ENCODE results near the gene APOBR.
A peak's percentile ranks its signal among the peaks of the same experiment; 100 is the strongest.
"Not testable (repeated sequence)": the region's sequence is repeated elsewhere in the genome, so short reads cannot be mapped to it uniquely, and the experiment has no call there.

APOBR gene, protein sequence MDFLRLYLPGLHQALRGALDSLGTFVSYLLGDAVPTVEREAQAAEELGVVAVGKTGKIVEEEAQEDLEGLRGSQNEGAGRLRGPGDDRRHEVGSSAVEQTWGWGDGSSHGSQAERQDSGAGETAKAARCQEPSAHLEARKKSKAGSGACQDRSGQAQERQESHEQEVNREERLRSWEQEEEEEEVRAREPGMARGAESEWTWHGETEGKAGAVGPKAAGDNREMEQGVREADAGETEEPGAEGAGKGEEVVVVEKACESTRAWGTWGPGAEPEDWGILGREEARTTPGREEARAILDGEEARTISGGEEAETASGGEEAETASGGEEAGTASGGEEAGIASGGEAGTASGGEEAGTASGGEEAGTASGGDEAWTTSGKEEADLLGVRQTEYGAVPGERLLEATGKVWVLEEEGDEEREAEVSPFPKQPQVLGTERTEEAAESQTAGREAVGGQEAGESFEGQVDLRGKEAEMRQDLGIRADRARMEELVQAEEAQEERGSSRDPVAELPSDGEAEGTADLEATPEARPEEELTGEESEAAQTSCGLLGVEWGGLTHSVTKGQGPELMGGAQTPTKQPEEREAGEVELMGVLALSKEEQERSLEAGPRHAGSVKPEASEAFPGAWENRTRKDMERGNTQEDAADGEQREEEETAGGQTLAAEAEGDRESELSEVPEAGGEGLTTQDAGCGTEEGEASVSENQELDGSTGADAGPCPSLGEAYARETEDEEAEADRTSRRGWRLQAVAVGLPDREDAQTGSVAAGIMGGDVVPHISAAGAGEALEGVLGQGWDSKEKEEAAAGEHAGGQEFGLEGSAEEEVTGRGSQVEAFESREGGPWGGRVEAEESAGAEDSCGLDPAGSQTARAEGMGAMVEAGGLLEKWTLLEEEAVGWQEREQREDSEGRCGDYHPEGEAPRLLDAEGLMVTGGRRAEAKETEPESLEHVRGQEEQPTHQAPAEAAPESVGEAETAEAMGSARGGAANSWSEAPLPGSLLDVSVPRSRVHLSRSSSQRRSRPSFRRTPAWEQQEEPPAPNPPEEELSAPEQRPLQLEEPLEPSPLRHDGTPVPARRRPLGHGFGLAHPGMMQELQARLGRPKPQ

DNA sequence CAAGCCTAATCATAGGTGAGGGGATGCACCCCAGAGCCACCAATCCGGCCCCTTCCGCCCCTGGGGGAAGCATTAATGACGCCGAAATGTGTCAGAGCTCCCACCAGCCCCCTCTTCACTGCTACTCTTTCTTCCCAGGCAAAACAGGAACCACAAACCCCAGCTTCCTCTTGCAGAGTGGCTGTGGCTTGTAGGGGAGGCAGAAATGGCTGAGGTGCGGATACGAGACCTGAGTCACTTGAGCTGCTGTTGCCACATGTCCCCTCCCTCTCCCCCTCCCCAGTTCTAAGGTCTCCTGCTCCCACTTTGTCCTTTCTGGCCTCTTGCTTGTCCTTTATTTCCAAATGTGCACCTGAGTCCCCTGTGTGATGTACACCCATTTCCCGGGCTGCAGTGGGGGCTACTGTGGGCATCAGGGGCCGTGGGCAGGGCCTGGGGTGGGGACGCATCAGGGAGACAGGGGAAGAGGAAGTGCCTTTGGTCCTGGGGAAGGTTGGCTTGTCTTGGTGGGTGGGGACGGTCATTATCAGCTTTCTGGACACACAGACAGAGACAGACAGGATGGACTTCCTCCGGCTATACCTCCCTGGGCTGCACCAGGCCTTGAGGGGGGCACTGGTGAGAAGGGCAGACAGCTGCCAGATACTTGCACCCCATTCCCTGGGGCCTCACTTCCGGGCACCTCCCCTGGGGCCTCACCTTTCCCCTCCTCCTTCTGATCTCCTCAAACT is at the start of gene APOBR:
Gene APOBR (plus strand): TSS at position 523 of the 731 bp plus-strand sequence. CDS start 39 bp downstream, at position 562.
- DNase-seq: peak; percentile 89

DNA sequence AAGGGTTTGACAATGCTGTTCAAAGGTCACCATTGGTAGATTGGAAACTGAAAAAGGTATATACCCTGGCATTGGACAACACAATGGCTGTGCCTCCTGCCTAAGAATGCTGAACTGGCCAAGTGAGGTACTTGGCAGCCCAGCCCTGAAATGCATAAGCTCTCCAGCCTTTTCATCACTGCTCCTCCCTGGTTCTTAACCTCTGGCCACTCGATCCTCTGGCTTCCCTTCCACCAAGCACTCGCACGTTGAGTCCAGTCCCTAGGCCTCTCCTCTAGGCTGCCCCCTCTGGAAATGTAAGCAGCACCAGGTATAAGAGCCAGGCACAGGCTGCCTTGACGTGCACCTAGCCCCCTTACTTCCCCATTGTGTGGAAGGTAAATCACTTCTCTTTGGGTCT is 48.1 kb upstream of the APOBR start:
- not testable (repeated sequence) for DNase-seq

DNA sequence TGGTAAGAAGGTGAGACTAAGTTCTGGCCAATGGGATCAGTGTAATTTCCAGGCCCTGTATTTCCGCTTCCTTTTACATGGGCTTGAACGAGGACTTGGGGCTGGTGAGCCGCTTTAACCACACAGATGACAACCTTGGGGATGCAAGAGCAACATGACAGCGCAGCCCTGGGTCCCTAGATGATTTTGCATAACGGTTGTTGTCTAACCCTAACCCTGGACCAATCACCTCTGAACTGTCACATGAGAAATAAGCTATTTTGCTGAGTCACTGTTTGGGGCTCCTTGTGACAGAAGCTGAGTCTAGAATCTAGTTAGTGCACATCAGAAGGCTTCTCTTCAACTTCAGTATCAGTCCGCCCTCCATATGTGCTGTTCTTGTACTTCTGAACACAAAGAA is 47.4 kb upstream of the APOBR start:
- DNase-seq: not testable (repeated sequence)

DNA sequence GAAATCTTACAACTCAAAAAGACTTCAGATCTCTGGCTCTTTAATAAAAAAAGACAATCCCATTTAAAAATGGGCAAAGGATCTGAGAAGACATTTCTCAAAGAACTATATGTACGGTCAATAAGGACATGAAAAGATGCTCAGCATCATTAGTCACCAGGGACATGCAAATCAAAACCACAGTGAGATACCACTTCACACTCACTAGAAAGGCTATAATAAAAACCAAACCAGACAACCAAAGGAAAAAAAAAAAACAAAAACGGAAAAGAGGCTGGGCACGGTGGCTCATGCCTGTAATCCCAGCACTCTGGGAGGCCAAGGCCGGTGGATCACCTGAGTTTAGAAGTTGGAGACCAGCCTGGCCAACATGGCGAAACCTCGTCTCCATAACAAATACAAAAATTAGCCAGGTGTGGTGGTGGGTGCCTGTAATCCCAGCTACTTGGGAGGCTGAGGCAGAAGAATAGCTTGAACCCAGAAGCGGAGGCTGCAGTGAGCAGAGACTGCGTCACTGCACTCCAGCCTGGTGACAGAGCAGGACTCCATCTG is 20.7 kb upstream of the APOBR start:
- no peak for DNase-seq

DNA sequence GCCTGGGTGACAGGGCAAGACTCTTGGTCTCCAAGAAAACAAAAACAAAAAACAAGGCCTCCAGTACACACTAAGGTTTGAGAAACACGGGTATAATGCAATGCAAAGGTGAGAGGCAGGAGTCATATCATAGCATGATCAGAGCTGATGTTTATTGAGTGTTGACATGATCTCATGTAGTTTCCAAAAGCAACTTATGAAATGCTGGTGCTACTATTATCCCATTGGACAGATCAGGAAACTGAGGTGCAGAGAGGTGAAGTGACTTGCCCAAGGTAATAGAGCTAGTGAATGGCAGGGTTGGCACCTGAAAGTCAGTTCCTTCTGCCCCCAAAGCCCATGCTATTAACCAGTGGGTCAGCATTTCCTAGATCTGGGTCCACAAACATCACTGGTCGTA is 19.2 kb upstream of the APOBR start:
- no peak for DNase-seq

DNA sequence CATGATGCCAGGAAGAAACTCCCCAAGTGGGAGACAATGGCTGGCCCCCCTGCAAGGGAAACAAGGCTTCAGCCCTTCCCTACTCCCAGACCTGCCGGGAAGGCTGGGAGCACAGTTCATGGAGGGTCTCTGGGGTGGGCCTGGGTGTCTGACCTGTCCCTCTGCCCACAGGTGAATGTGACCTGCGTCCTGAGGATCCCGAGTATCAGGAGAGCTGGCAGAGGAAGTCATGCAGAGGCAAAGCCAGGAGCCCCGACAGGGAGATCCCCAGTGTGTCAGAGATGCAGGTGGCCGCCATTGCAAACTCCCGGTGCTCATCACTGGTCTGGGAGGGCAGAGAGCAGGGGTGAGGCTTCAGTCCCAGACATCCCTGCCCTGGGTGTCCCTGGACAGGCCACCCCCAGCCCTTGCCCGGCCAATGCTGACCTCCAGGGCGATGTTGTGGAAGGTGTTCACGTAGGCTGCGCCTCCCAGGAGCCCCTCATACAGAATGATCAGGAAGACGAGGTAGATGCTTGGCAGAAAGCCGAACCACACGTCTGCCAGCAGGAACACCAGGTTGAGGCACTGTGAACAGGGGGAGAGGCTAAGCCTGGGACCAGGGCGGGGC is 17.0 kb upstream of the APOBR start:
- DNase-seq: no peak

DNA sequence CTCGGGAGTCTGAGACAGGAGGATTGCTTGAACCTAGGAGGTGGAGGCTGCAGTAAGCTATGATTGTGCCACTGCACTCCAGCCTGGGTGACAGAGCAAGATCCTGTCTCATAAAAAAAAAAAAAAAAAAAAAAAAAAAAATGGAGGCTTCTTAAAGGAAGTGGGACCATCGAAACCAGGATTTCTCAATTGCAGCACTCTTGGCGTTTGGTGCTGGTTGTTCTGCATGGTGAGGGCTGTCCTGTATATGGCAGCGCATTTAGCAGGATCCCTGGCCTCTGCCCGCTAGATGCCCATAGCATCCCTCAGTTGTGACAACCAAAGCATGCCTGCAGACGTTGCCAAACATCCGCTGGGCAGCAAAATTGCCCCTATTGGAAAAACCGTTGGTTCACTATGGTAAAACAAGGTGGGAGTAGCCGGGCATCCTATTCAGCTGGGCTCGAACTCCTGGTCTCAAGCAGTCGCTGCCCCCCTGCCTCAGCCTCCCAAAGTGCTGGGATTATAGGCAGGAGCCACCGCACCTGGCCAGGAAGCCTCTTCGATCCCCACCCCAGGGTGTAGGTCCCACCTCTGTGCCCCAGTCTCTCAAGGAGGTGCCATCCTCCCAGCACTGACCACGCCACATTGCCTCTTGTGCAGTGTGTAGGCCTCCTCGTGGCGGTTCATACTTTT is 15.8 kb upstream of the APOBR start:
- no peak for DNase-seq

DNA sequence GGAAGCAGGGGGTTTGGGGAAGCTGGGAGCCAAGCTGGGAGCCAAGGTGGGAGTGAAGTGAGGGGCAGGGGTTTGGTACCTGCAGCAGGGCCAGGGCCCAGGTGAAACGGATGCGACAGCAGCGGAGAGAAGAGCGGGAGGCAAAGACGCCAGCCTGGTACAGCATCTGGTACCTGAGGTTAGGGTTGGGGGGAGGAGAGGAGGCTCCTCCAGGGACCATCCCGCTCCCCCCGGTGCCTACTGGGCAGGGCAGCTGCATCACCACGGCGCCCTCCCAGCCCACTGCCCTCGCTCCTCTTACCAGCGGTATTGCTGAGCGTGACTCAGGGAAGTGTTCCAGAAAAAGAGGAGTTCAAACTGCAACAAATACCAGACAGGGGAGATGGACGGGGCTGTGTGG is 12.4 kb upstream of the APOBR start:
- DNase-seq: no peak

DNA sequence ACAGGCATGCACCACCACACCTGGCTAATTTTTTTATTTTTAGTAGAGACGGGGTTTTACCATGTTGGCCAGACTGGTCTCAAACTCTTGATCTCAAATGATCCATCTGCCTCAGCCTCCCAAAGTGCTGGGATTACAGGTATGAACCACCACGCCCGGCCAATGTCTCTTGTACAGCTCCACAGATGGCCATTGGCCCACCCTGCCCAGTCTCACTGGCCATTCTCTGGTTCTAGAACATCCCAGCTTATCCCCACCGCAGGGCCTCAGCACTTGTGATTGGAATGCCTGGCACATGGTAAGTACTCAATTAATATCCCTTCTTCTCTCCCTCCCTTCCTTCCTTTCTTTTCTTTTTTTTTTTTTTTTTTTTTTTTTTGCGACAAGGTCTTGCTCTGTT is 11.1 kb upstream of the APOBR start:
- DNase-seq: not testable (repeated sequence)

DNA sequence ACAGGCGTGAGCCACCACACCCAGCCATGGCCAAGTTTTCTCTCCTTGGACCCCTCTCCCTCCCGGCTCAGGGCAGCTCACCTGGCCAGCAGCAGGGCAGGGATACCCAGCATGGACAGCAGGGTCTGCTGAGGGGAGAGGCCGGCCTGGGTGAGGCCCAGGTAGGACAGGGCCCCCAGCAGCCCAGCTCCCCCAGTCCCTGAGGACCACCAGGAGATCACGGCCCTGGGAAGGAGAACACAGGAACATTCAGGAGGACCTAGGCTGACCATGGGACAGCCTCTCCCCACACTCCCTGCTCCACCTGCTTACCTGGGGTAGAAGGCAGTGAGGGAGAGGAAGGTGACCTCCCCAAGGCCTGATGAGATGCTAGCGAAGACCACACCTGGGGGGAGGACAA is 8.2 kb upstream of the APOBR start:
- DNase-seq: no peak

DNA sequence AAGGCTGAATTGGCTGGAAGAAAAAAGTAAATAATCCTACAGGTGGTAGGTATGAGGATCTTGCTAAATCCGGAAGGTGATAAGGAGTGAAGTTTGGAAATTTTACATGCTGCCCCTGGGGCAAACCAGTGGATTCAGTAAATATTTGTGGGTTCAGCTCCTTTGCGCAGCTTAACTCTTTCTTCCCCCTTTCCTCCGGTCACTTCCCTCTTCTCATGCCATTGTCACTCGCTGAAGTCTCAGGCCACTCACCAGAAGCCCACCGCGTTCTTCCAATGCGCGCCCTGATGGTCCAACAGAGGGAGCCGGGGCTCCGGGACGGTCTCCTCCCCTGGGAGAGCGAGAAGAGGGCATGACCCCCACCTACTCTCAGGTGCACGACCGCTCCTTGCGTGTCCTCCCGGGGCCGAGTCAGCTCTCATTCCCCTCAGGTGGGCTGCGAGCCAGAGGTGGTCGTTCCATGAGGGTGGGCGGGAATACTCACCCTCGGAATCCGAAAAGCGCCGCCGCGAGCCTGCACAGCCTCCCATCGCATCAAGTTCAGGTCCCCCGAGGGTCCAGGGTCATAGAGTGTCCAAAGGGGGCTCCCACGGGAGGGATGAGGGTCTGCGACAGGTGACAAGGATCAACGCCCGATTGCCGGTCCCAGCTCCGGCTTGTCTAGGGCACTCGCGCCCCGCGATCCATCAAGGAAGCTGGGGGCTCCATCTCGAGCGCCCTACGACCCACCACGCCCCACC is 3.0 kb upstream of the APOBR start:
- no peak for DNase-seq

DNA sequence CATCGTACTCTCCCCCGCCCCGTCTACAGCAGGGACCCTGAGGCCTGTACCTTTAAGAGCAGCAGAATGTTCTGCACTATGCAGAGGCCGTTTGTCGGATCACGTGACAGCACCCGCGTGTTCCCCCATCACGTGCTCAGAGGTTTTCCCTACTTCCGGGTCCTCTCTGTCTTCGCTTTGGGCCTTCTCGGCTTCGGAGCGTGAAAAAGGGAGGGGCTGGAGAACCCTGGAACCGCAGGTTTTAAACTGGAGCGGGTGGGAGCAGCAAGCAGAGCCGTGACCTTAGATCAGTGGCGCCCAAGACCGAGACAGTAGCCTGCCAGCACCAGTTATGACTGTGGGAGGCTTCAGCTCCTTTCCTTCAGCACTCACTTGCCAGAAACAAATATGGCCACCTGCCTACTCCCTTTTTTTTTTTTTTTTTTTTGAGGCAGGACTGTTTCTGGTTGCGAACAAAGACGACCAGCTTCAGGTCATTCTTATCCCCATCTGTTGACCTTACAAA is 2.4 kb upstream of the APOBR start, which contains the start of gene CLN3:
Gene CLN3 (minus strand): TSS at position 105 of the 505 bp plus-strand sequence. CDS start 315 bp downstream, outside the sequence.
- peak; percentile 90 for DNase-seq

DNA sequence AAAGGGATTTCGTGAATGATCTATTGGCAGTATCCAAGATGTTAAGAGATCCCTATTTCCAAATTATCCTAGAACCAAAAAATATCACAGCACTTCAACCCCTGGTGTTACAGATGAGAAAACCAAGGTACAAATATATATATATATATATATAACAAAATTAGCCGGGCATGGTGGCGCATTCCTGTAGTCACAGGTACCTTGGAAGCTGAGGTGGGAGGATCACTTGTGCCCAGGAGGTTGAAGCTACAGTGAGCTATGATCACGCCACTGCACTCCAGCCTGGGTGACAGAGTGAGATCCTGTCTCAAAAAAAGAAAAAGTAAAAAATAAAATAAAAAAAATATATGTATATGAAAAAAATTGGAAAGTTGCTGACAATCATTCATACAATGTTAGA is 1.9 kb upstream of the APOBR start:
- DNase-seq: no peak

DNA sequence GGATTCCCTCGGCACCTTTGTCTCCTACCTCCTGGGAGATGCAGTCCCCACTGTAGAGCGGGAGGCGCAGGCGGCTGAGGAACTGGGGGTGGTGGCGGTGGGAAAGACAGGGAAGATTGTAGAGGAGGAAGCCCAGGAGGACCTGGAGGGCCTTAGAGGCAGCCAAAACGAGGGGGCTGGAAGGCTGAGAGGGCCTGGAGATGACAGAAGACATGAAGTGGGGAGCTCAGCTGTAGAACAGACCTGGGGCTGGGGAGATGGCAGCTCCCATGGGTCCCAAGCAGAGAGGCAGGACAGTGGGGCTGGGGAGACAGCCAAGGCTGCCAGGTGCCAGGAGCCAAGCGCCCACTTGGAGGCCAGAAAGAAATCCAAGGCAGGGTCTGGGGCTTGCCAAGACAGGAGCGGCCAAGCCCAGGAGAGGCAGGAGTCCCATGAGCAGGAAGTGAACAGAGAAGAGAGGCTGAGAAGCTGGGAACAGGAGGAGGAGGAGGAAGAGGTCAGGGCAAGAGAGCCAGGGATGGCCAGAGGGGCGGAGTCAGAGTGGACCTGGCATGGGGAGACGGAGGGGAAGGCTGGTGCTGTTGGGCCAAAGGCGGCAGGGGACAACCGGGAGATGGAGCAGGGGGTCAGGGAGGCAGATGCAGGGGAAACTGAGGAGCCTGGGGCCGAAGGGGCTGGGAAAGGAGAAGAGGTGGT is 803 bp downstream of the APOBR start:
- DNase-seq: no peak

DNA sequence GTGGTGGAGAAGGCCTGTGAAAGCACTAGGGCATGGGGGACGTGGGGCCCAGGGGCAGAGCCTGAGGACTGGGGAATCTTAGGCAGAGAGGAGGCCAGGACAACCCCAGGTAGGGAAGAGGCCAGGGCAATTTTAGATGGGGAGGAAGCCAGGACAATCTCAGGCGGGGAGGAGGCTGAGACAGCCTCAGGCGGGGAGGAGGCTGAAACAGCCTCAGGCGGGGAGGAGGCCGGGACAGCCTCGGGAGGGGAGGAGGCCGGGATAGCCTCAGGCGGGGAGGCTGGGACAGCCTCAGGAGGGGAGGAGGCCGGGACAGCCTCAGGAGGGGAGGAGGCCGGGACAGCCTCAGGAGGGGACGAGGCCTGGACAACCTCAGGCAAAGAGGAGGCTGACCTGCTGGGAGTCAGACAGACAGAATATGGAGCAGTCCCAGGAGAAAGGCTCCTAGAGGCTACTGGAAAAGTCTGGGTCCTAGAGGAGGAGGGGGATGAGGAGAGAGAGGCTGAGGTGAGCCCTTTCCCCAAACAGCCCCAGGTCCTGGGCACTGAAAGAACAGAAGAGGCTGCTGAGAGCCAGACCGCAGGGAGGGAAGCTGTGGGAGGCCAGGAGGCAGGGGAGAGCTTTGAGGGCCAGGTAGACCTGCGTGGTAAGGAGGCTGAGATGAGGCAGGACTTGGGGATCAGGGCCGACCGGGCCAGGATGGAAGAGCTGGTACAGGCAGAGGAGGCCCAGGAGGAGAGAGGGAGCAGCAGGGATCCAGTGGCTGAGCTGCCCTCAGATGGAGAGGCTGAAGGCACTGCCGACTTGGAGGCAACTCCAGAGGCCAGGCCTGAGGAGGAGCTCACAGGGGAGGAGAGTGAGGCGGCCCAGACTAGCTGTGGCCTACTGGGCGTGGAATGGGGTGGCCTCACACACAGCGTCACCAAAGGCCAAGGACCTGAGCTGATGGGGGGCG is 1.6 kb downstream of the APOBR start:
- DNase-seq: no peak

DNA sequence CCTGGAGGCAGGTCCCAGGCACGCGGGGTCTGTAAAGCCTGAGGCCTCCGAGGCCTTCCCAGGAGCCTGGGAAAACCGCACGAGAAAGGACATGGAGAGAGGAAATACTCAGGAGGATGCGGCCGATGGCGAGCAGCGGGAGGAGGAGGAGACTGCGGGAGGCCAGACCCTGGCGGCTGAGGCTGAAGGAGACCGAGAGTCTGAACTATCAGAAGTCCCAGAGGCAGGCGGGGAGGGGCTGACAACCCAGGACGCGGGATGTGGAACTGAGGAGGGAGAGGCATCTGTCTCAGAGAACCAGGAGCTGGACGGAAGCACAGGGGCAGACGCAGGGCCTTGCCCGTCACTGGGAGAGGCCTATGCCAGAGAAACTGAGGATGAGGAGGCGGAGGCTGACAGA is 2.4 kb downstream of the APOBR start:
- DNase-seq: no peak

DNA sequence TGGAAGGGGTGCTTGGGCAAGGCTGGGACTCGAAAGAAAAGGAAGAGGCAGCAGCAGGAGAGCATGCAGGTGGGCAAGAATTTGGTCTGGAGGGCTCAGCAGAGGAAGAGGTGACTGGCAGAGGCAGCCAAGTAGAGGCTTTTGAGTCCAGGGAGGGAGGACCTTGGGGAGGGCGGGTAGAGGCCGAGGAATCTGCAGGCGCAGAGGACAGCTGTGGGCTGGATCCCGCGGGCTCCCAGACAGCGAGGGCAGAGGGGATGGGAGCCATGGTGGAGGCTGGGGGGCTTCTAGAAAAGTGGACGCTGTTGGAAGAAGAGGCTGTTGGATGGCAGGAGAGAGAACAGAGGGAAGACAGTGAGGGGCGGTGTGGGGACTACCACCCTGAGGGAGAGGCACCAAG is 2.9 kb downstream of the APOBR start:
- no peak for DNase-seq

DNA sequence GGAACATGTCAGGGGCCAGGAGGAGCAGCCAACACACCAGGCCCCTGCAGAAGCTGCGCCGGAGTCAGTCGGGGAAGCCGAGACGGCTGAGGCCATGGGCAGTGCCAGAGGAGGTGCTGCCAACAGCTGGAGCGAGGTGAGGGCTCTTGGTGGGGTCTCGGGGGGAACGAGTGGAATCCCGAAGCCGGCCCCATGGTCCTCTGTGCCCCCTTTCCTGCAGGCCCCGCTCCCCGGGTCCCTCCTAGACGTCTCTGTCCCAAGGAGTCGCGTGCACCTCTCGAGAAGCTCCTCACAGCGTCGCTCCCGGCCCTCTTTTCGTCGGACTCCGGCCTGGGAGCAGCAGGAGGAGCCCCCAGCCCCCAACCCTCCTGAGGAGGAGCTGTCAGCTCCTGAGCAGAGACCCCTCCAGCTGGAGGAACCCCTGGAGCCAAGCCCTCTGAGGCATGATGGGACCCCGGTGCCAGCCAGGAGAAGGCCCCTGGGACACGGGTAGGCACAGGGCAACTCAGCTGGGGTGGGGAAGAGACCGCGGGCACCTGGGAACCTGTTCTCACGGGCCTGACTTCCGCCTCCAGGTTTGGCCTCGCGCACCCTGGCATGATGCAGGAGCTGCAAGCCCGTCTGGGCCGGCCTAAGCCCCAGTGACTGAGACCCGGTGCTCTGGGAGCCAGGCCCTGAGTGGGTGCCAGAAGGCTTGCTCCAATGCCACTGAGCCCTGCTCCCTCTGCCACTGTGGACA is 3.6 kb downstream of the APOBR start:
- DNase-seq: no peak
